BJ (cell line): ENCODE results near the gene PARD3. TPM values are rescaled to one million over a fixed set of nuclear protein-coding genes. Genes with fewer than 3 reads are reported as not detected.

Experiments used
- CTCF ChIA-PET: fragments of 350-600 bp; formaldehyde crosslinking; extraction: SDS; loops from one replicate; lab custom pipeline; 2021; ENCODE audit warnings: antibody characterized with exemption, inconsistent platforms; lab: Yijun Ruan, JAX
- POLR2A ChIA-PET: fragments of 300-600 bp; sonication (Branson Sonifier 250); formaldehyde crosslinking; extraction: SDS; loops from one replicate; lab custom pipeline; 2021; ENCODE audit warnings: antibody characterized with exemption; lab: Charles Lee
- DNase-seq: peaks from one replicate; pipeline ENCODE4 v3.0.0-alpha.2; 2011; ENCODE audit warnings: low read depth
- H3K27me3 ChIP-seq: 2 replicates; pipeline ENCODE4 v1.6.0; 2011; ENCODE audit warnings: low read length; ENCODE audit not compliant: control insufficient read depth, insufficient read depth
- H3K36me3 ChIP-seq: 2 replicates; pipeline ENCODE4 v1.5.1; 2011; ENCODE audit warnings: low read length; ENCODE audit not compliant: control insufficient read depth, insufficient read depth
- H3K4me3 ChIP-seq: 2 replicates; pipeline ENCODE4 v1.5.1; 2011; ENCODE audit warnings: low read depth, mild to moderate bottlenecking, control low read depth, low read length
- CTCF ChIP-seq: IDR thresholded peaks from 2 replicates; pipeline ENCODE4 v1.5.1; 2011; ENCODE audit warnings: low read depth, mild to moderate bottlenecking, control low read depth, inconsistent platforms, low read length, moderate library complexity; ENCODE audit not compliant: insufficient read depth
- polyA plus RNA-seq: library from polyadenylated mRNA; depleted of rRNA; stranded (reverse); fragments of >200 nt; gene quantifications from 2 replicates; pipeline ENCODE4 v1.2.3, GENCODE V29; 2011

PARD3 gene
- polyA plus RNA-seq, 1 experiment: 17.7 TPM

DNA sequence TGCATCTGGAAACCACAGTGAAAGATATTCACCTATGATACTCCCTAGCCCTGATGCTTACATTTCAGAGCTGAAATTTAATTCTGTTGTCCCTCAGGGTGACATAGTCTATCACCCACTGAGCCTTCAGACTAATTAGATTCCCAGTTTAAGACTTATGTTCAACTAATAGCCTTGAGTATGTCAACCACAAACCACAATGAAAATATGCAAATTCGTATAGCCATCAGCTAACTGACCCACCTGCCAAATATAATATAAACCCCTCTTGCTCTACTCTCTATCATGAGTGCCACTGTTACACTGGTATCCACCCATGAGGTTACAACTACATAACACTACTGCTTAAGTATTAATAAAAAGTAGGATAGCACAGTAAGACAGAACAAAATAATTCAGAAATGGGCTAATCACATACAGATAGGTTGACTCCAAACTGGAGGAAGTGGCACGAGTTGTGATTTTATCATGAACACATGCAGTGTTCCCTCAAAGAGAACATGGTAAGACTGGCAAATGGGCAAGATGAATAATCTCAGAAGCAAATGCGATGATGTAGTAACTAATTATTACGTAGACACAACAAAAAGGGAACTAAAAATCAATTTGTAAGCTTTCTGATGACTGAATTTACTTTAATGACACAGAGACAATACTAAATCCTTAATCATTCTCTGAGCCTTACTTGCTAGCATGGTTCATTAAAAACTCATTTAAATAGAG lies 290.6 kb downstream of the PARD3 start:
- no peak overlapping the region for H3K4me3 ChIP-seq
- H3K27me3 ChIP-seq: no peaks in the 10 kb centered on the region
- no peak for DNase-seq
- CTCF ChIA-PET: interaction anchor here (0.9 to 1.5 kb wide), 2 partner anchors 110 to 114 kb away, joined by 3 to 4 read pairs; no protein-coding TSS in a partner anchor
- TF ChIP-seq CTCF: no peak
- H3K36me3 ChIP-seq: no peaks in the 10 kb centered on the region
- POLR2A ChIA-PET: interaction anchor here (0.6 kb wide), 2 partner anchors 144 to 161 kb away, joined by 3 to 4 read pairs; no protein-coding TSS in a partner anchor

DNA sequence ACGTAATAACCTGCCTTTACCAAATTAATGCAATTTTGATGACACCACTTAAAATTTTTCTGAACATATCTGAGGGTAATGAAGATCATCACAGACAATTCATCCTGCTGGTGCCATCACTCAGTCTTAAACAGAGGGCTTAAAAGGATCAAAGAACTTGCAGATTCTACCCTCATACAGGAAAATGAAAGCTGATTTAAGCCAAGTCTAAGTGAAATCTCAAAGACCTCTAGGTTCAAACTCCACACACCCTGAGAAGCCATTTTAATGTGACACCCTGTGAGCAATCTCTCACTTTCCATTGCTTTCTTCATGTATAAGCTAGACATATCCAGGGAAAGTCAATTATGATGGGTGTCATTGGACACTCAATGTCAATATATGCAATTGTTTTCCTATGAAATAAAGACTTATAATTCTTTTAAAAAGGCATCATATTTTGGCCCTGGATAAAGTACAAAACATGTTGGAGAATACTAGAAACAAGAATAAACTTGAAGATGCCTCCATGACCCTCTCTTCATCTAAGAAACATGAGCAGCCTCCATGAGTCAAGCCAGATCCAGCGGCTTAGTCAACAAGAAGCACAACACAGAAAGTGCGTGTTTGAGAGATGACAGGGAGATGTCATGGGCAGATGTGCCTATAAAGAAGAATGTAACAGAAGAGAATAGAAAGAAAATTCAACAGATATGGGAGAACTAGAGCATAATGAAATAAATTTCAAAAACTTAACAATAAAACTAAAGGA lies 291.9 kb downstream of the PARD3 start:
- Histone ChIP-seq H3K27me3 (no peaks in the 10 kb centered on the region), H3K36me3 (no peaks in the 10 kb centered on the region), H3K4me3 (no peak overlapping the region)
- DNase-seq: no peak
- ChIA-PET POLR2A (no interaction called here), CTCF (interaction anchor here (1.7 kb wide), 1 partner anchor 102 kb away, joined by 4 read pairs; no protein-coding TSS in a partner anchor)
- TF ChIP-seq CTCF: no peak

- Histone ChIP-seq H3K4me3 (no peak overlapping the region), H3K27me3 (no peaks in the 10 kb centered on the region), H3K36me3 (no peaks in the 10 kb centered on the region)
- ChIA-PET CTCF (interaction anchor here (1.3 to 1.7 kb wide), 2 partner anchors 103 to 114 kb away, joined by 3 to 4 read pairs; no protein-coding TSS in a partner anchor), POLR2A (no interaction called here)
- DNase-seq: no peak
- peak; percentile 33; the same call in 1 of the 2 replicates for TF ChIP-seq CTCF
Observed at GRCh38 chr10:34522546-34522945, 292.6 kb downstream of the PARD3 start.

DNA sequence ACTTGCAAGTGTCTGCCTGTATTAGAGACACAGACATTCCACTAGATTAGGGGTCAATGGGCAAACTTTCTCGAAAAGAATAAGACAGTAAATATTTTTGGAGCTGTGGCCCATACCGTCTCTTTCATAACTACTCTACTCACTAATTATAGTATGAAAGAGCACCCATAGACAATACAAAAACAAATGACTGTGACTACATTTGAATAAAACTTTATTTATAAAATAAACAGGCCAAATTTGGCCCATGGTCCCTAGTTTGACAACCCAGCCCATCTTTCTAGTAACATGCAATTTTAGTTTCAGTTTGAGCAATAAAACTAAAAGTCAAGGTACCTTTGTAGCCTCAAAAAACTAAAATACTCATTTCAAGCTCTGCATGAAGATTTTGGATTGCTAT lies 294.6 kb downstream of the PARD3 start:
- TF ChIP-seq CTCF: no peak
- no peaks in the 10 kb centered on the region for H3K36me3 ChIP-seq
- CTCF ChIA-PET: interaction anchor here (0.9 kb wide), 1 partner anchor 116 kb away, joined by 3 read pairs; no protein-coding TSS in a partner anchor
- DNase-seq: no peak
- POLR2A ChIA-PET: no interaction called here
- H3K27me3 ChIP-seq: no peaks in the 10 kb centered on the region
- no peak overlapping the region for H3K4me3 ChIP-seq

- no peak for DNase-seq
- ChIA-PET POLR2A (no interaction called here), CTCF (interaction anchor here (0.9 kb wide), 1 partner anchor 117 kb away, joined by 3 read pairs; no protein-coding TSS in a partner anchor)
- H3K27me3 ChIP-seq: no peaks in the 10 kb centered on the region
- no peaks in the 10 kb centered on the region; the same call in 1 of the 2 replicates for H3K36me3 ChIP-seq
- H3K4me3 ChIP-seq: no peak overlapping the region
- no peak for TF ChIP-seq CTCF
Observed at GRCh38 chr10:34520084-34520483, 295.0 kb downstream of the PARD3 start.
